Spleen (tissue), 11 donors: Measurements from ENCODE around the gene COBL. TPM values are rescaled to one million over a fixed set of nuclear protein-coding genes. Genes with fewer than 3 reads are reported as not detected.

Experiments used
- DNase-seq: peaks from one replicate; pipeline ENCODE4 v3.0.0-alpha.2; 2020
- H3K27ac ChIP-seq, 8 donors: fragments of 200-600 bp; sonication (generic) in 7 of 8; 1 replicate in 4 of 8; 2 replicates in 4 of 8; pipeline versions ENCODE4 v1.5.0 to v1.8.0; 2016 to 2021; ENCODE audit warnings: inconsistent platforms in 4 of 8, mild to moderate bottlenecking in 4 of 8, moderate library complexity in 1 of 8
- H3K27me3 ChIP-seq, 7 donors: fragments of 200-600 bp; sonication (generic) in 6 of 7; replicated peaks in 1 of 7; 1 replicate in 4 of 7; 2 replicates in 3 of 7; pipeline versions ENCODE4 v1.5.0 to v1.8.0; 2016 to 2021; ENCODE audit warnings: inconsistent platforms in 3 of 7, mild to moderate bottlenecking in 1 of 7
- H3K36me3 ChIP-seq, 6 donors: fragments of 200-600 bp; sonication (generic) in 5 of 6; 1 replicate in 4 of 6; 2 replicates in 2 of 6; pipeline versions ENCODE4 v1.5.0 to v1.8.0; 2016 to 2021; ENCODE audit warnings: inconsistent platforms in 2 of 6
- H3K4me1 ChIP-seq, 6 donors: fragments of 200-600 bp; sonication (generic) in 5 of 6; 1 replicate in 3 of 6; 2 replicates in 3 of 6; pipeline versions ENCODE4 v1.5.0 to v1.8.0; 2016 to 2021; ENCODE audit warnings: inconsistent platforms in 3 of 6
- H3K4me3 ChIP-seq, 8 donors: fragments of 200-600 bp; sonication (generic) in 7 of 8; 1 replicate in 4 of 8; 2 replicates in 4 of 8; pipeline versions ENCODE4 v1.5.0 to v1.8.0; 2016 to 2021; ENCODE audit warnings: inconsistent platforms in 4 of 8, mild to moderate bottlenecking in 4 of 8, moderate library complexity in 2 of 8
- H3K9me3 ChIP-seq, 8 donors: fragments of 200-600 bp; sonication (generic) in 7 of 8; 1 replicate in 4 of 8; 2 replicates in 4 of 8; pipeline versions ENCODE4 v1.5.0 to v1.8.0; 2016 to 2021; ENCODE audit warnings: inconsistent platforms in 4 of 8
- CTCF ChIP-seq, 11 experiments: fragments of 200-600 bp in 7 of 11; fragments of 450-650 bp in 4 of 11; sonication (generic) in 4 of 11; IDR thresholded peaks in 8 of 11; conservative IDR thresholded peaks in 3 of 11; 1 replicate in 7 of 11; 2 replicates in 4 of 11; pipeline versions ENCODE4 v1.4.0 to v1.8.0; 2016 to 2021; ENCODE audit warnings: antibody characterized with exemption in 11 of 11, inconsistent platforms in 4 of 11, mild to moderate bottlenecking in 1 of 11
- POLR2A ChIP-seq, 3 donors: fragments of 450-650 bp; IDR thresholded peaks; one replicate each; pipeline ENCODE4 v1.5.1; 2017; ENCODE audit warnings: antibody characterized with exemption in 3 of 3, mild to moderate bottlenecking in 1 of 3
- POLR2AphosphoS5 ChIP-seq, 3 donors: sonication (generic); formaldehyde crosslinking; IDR thresholded peaks; one replicate each; pipeline ENCODE4 v1.5.1; 2017; ENCODE audit warnings: antibody characterized with exemption in 3 of 3
- WGBS, 5 donors: extraction: QIAGEN DNeasy Blood & Tissue Kit in 3 of 5; methylation state at CpG; one replicate each; pipeline versions ENCODE4 v1.1.5 to v1.1.7; 2013 to 2018; 5-methylcytosine and 5-hydroxymethylcytosine counted together
- intact Hi-C: fragments of 100-400 bp; cut with DNase I; formaldehyde crosslinking; loops from one replicate; pipeline ENCODE4 v1.15.0; 2023; ENCODE audit warnings: low total_unique reads
- polyA plus RNA-seq, 3 donors: library from polyadenylated mRNA; stranded (reverse); fragments of 200-250 nt; gene quantifications; one replicate each; pipeline ENCODE4 v1.2.1, GENCODE V29; 2013
- total RNA-seq, 7 donors: library from RNA; depleted of rRNA in 3 of 7; stranded (reverse); fragments of >200 nt in 3 of 7; fragmentation: NEBNext Ultra II Directional in 4 of 7; extraction: Animal tissue kit (Norgen Biotek cat#: 25700) in 4 of 7; gene quantifications; one replicate each; pipeline versions ENCODE4 v1.1.0 to v1.2.1, GENCODE V29; 2016 to 2021
- donor health status: healthy with polysubstance abuse.
- donor health status: DM: no; HTN: no; CAD: no; lungs with moderate emphysema.
- donor health status: DM: no; HTN: no; CAD: no.
- donor health status: Bipolar disorder and iron deficiency.
- donor health status: healthy.
- donor health status: DM: no; HTN: no; CAD: no.
- donor health status: DM: yes; HTN: yes; CAD: no.

COBL gene
- total and polyA plus RNA-seq, 10 donors, result 0.09 to 0.80 (median 0.57) TPM; not detected in 1

GRCh38 chr7:51101111-51101757 lies 215.4 kb downstream of the COBL start:
- no peak overlapping the region for H3K27ac ChIP-seq
- no peaks in the 10 kb centered on the region for H3K27me3 ChIP-seq
- intact Hi-C loops, result no loop called here
- no peaks in the 10 kb centered on the region for H3K4me1 ChIP-seq
- H3K9me3 ChIP-seq, result peaks cover 0 to 25% (median 21%) of the 10 kb centered on the region in 8 donors
- TF ChIP-seq POLR2AphosphoS5 (IDR thresholded peaks at IDR 0.05) (no peak), CTCF (IDR thresholded peaks at IDR 0.05 in 8 of 11, conservative IDR thresholded peaks at IDR 0.05 in 3 of 11) (no peak), POLR2A (IDR thresholded peaks at IDR 0.05) (no peak)
- 86 to 96% (median 91%) methylated on average over 1 of the region's 1 CpG for WGBS, 5 donors
- H3K4me3 ChIP-seq, result no peak overlapping the region
- no peaks in the 10 kb centered on the region for H3K36me3 ChIP-seq
- DNase-seq, result no peak

- intact Hi-C loops, result no loop called here
- H3K4me3 ChIP-seq, result no peak overlapping the region
- TF ChIP-seq POLR2AphosphoS5 (IDR thresholded peaks at IDR 0.05) (no peak), CTCF (IDR thresholded peaks at IDR 0.05 in 8 of 11, conservative IDR thresholded peaks at IDR 0.05 in 3 of 11) (no peak), POLR2A (IDR thresholded peaks at IDR 0.05) (no peak)
Measured at GRCh38 chr7:51090411-51090810, 226.2 kb downstream of the COBL start.

GRCh38 chr7:51085034-51085692 lies 231.4 kb downstream of the COBL start:
- no peaks in the 10 kb centered on the region for H3K36me3 ChIP-seq
- no peaks in the 10 kb centered on the region for H3K4me1 ChIP-seq
- no peak overlapping the region for H3K4me3 ChIP-seq
- TF ChIP-seq POLR2A (IDR thresholded peaks at IDR 0.05) (no peak), CTCF (IDR thresholded peaks at IDR 0.05 in 8 of 11, conservative IDR thresholded peaks at IDR 0.05 in 3 of 11) (no peak)
- intact Hi-C loops, result no loop called here
- H3K27ac ChIP-seq, result no peak overlapping the region
- DNase-seq, result no peak
- 88 to 93% (median 92%) methylated on average over 12 of the region's 12 CpGs for WGBS, 5 donors
- no peaks in the 10 kb centered on the region for H3K27me3 ChIP-seq
- H3K9me3 ChIP-seq, result peaks cover 0 to 4% (median 1%) of the 10 kb centered on the region in 8 donors

More at GRCh38 chr7:51090411-51090810, 226.2 kb downstream of the COBL start:
- WGBS, 5 donors, result 74 to 93% (median 80%) methylated on average over 2 of the region's 2 CpGs
- Histone ChIP-seq H3K27me3 (no peaks in the 10 kb centered on the region), H3K4me1 (no peaks in the 10 kb centered on the region), H3K27ac (no peak overlapping the region), H3K9me3 (peaks cover 0 to 32% (median 27%) of the 10 kb centered on the region in 8 donors), H3K36me3 (no peaks in the 10 kb centered on the region)
- no peak for DNase-seq

GRCh38 chr7:51084121-51084520 lies 232.5 kb downstream of the COBL start:
- no peak for TF ChIP-seq POLR2AphosphoS5 (IDR thresholded peaks at IDR 0.05)
- no peak for TF ChIP-seq POLR2A (IDR thresholded peaks at IDR 0.05)
- no peak for TF ChIP-seq CTCF (IDR thresholded peaks at IDR 0.05 in 8 of 11, conservative IDR thresholded peaks at IDR 0.05 in 3 of 11)
- Histone ChIP-seq H3K27ac (no peak overlapping the region), H3K9me3 (no peaks in the 10 kb centered on the region), H3K4me1 (no peaks in the 10 kb centered on the region), H3K4me3 (no peak overlapping the region), H3K27me3 (no peaks in the 10 kb centered on the region), H3K36me3 (no peaks in the 10 kb centered on the region)
- intact Hi-C loops, result no loop called here
- no peak for DNase-seq
- 81 to 86% (median 82%) methylated on average over 8 of the region's 8 CpGs for WGBS, 5 donors
